Hepatocyte (in vitro differentiated cells): ENCODE data around the gene ZMAT5. TPM values are rescaled to one million over a fixed set of nuclear protein-coding genes. Genes with fewer than 3 reads are reported as not detected.
A peak's percentile ranks its signal among the peaks of the same experiment; 100 is the strongest.

Experiments
- DNase-seq: peaks from one replicate; pipeline ENCODE4 v3.0.0-alpha.2; 2016; ENCODE audit warnings: low spot score
- H2AFZ ChIP-seq: fragments of 200-600 bp; sonication (generic); 2 replicates; pipeline ENCODE4 v1.6.0; 2016; ENCODE audit warnings: antibody characterized with exemption, mild to moderate bottlenecking
- H3K27ac ChIP-seq: fragments of 200-600 bp; sonication (generic); 2 replicates; pipeline ENCODE4 v1.5.1; 2016; ENCODE audit warnings: mild to moderate bottlenecking
- H3K27me3 ChIP-seq: fragments of 200-600 bp; sonication (generic); 2 replicates; pipeline ENCODE4 v1.6.1; 2016
- H3K36me3 ChIP-seq: fragments of 200-600 bp; sonication (generic); replicated peaks from 2 replicates; pipeline ENCODE4 v1.5.1; 2016; ENCODE audit warnings: low read depth; ENCODE audit not compliant: insufficient read depth
- H3K4me1 ChIP-seq: fragments of 200-600 bp; sonication (generic); 2 replicates; pipeline ENCODE4 v1.5.1; 2016; ENCODE audit warnings: mild to moderate bottlenecking, moderate library complexity; ENCODE audit not compliant: insufficient read depth
- H3K4me2 ChIP-seq: fragments of 200-600 bp; sonication (generic); 2 replicates; pipeline ENCODE4 v1.6.0; 2016
- H3K4me3 ChIP-seq: fragments of 200-600 bp; sonication (generic); 2 replicates; pipeline ENCODE4 v1.5.1; 2016; ENCODE audit warnings: mild to moderate bottlenecking
- H3K79me2 ChIP-seq: fragments of 200-600 bp; sonication (generic); 2 replicates; pipeline ENCODE4 v1.6.0; 2017; ENCODE audit warnings: mild to moderate bottlenecking
- H3K9me2 ChIP-seq: fragments of 200-600 bp; sonication (generic); replicated peaks from 2 replicates; pipeline ENCODE4 v1.6.0; 2017; ENCODE audit warnings: mild to moderate bottlenecking; ENCODE audit not compliant: insufficient read depth
- H3K9me3 ChIP-seq: fragments of 200-600 bp; sonication (generic); 2 replicates; pipeline ENCODE4 v1.5.1; 2016; ENCODE audit warnings: low read depth, mild to moderate bottlenecking
- H4K20me1 ChIP-seq: fragments of 200-600 bp; sonication (generic); 2 replicates; pipeline ENCODE4 v1.6.0; 2016; ENCODE audit warnings: mild to moderate bottlenecking; ENCODE audit not compliant: insufficient read depth, poor library complexity, severe bottlenecking
- CTCF ChIP-seq: fragments of 200-600 bp; sonication (generic); IDR thresholded peaks from 2 replicates; pipeline ENCODE4 v1.5.1; 2016; ENCODE audit warnings: antibody characterized with exemption, mild to moderate bottlenecking; ENCODE audit not compliant: poor library complexity
- EZH2 ChIP-seq: fragments of 200-600 bp; sonication (generic); IDR thresholded peaks from 2 replicates; pipeline ENCODE4 v1.6.1; 2016; ENCODE audit warnings: antibody characterized with exemption, mild to moderate bottlenecking, borderline replicate concordance
- EZH2phosphoT487 ChIP-seq: fragments of 200-600 bp; sonication (generic); IDR thresholded peaks from one replicate; pipeline ENCODE4 v1.6.1; 2018; ENCODE audit warnings: antibody characterized with exemption, mild to moderate bottlenecking, low read depth, moderate library complexity; ENCODE audit not compliant: unreplicated experiment, severe bottlenecking
- WGBS: methylation state at CpG from one replicate; pipeline ENCODE4 v1.1.6; 2016; ENCODE audit warnings: low lambda C conversion rate; ENCODE audit errors: missing lambda C conversion rate; 5-methylcytosine and 5-hydroxymethylcytosine counted together
- polyA plus RNA-seq: library from polyadenylated mRNA; unstranded; fragments of >200 nt; fragmentation: Nextera tagmentation; extraction: Ambion mirVana; gene quantifications from 2 replicates; pipeline ENCODE4 v1.2.1, GENCODE V29; 2016
- total RNA-seq: library from RNA; depleted of rRNA; stranded (reverse); fragments of >200 nt; gene quantifications from 2 replicates; pipeline ENCODE4 v1.2.3, GENCODE V29; 2014

ZMAT5 gene
- total and polyA plus RNA-seq, 2 experiments from 2014 or later: 18.2 to 38.5 TPM

DNA sequence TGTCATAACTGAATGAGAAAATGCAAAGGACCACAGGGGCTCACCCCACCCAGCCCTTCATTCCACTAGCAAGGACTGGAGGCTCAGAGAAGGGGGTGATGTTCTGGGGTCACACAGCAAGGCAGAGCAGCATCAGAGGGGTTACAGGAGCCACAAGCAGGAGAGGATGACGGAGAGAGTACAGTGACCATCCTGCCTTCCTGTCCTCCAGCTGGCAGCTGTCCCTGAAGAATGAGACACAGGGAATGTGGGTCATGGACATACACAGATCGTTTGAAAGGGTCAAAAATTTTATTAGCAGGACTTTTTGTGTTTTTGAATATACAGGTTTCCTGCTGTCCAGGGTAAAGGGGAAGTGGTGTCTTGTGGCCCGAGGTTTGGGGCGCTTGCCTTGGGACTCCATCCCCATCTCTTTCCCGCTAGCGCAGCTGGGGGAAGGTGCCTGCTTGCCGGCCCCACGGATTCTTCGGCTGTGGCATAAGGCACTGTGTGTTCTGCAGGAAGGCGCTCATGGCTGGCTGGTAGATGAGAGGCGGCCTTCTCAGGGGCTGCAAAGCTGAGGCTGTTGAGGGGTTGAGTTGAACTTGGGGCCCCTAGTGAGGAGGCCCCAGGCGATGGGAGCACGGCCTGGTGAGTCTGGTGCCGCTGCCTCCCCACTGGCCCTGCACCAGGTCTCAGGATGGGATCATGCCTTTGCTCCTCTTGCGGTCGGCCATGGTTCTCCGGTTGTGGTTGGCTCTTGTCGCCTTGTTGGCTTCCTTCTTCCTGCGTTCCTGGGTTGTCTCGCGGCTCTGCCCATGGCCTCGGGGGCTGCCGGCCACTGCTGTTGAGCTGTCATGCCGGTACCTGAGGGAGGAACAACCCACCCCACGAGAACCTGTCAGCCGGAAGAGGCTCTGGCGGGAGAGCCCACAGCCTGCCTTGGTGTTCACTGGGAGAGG, 21.8 kb upstream of the ZMAT5 start:
- WGBS: 96% methylated on average over 27 of the region's 27 CpGs
- no peak for DNase-seq

GRCh38 chr22:29787371-29787980, 20.7 kb upstream of the ZMAT5 start:
- no peaks in the 10 kb centered on the region for H3K36me3 ChIP-seq
- no peak for TF ChIP-seq CTCF
- TF ChIP-seq EZH2phosphoT487: no peak
- TF ChIP-seq EZH2: no peak
- no peak overlapping the region for H3K27ac ChIP-seq
- WGBS: 55% methylated on average over 9 of the region's 9 CpGs
- DNase-seq: peak; percentile 32
- H3K4me2 ChIP-seq: no peak overlapping the region
- no peaks in the 10 kb centered on the region for H3K27me3 ChIP-seq
- H3K4me3 ChIP-seq: no peak overlapping the region
- peaks cover 9% of the 10 kb centered on the region for H3K4me1 ChIP-seq
- H4K20me1 ChIP-seq: no peaks in the 10 kb centered on the region
- H3K79me2 ChIP-seq: no peaks in the 10 kb centered on the region
- no peaks in the 10 kb centered on the region for H3K9me2 ChIP-seq
- H3K9me3 ChIP-seq: no peaks in the 10 kb centered on the region
- H2AFZ ChIP-seq: no peak overlapping the region

More for the DNA sequence above, 21.8 kb upstream of the ZMAT5 start:
- Histone ChIP-seq H3K27me3 (no peaks in the 10 kb centered on the region), H3K4me2 (no peak overlapping the region), H3K9me3 (no peaks in the 10 kb centered on the region), H3K79me2 (no peaks in the 10 kb centered on the region), H3K4me1 (peaks cover 9% of the 10 kb centered on the region), H3K4me3 (no peak overlapping the region), H3K27ac (no peak overlapping the region), H3K36me3 (no peaks in the 10 kb centered on the region), H3K9me2 (no peaks in the 10 kb centered on the region), H4K20me1 (no peaks in the 10 kb centered on the region), H2AFZ (no peak overlapping the region)
- TF ChIP-seq EZH2 (no peak), EZH2phosphoT487 (no peak), CTCF (no peak)

DNA sequence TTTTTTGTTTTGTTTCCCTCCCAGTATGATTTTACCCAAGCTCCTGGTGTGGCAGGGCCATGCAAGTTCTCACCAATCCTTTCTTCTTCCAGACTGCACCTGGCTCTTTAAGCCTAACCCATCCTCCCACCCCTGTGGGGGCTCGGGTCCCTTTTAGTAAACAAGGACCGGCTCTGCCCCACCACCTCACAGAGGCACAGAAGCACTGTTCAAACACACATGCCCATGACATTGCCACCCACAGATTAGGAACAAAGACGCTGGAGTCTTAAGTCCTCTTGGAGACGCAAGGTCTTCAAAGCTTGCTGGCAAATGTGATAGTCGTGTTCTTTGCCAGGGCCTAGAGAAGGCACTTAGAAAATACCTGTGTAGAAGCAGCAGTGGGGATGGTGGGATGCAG, 19.2 kb upstream of the ZMAT5 start:
- no peak overlapping the region for H3K27ac ChIP-seq
- no peaks in the 10 kb centered on the region for H3K9me3 ChIP-seq
- no peak overlapping the region for H2AFZ ChIP-seq
- H3K4me1 ChIP-seq: peaks cover 18% of the 10 kb centered on the region
- H4K20me1 ChIP-seq: no peaks in the 10 kb centered on the region
- H3K79me2 ChIP-seq: no peaks in the 10 kb centered on the region
- no peaks in the 10 kb centered on the region for H3K36me3 ChIP-seq
- no peak overlapping the region for H3K4me3 ChIP-seq
- 40% methylated on average over 5 of the region's 5 CpGs for WGBS
- TF ChIP-seq EZH2phosphoT487 (no peak), CTCF (no peak), EZH2 (no peak)
- DNase-seq: no peak
- no peaks in the 10 kb centered on the region for H3K9me2 ChIP-seq
- H3K4me2 ChIP-seq: no peak overlapping the region
- no peaks in the 10 kb centered on the region for H3K27me3 ChIP-seq
